GM12864 (cell line): Measurements from ENCODE around the gene SORCS2.

ENCODE experiments used
- DNase-seq: peaks from one replicate; pipeline ENCODE4 v3.0.0-alpha.2; 2011; ENCODE audit warnings: low read depth
- H3K4me3 ChIP-seq: 2 replicates; pipeline ENCODE4 v1.5.1; 2011; ENCODE audit warnings: mild to moderate bottlenecking, low read depth, low read length, control low read depth
- CTCF ChIP-seq: IDR thresholded peaks from 2 replicates; pipeline ENCODE4 v1.5.1; 2011; ENCODE audit warnings: low read depth, mild to moderate bottlenecking, moderate library complexity, low read length, control low read depth, inconsistent platforms; ENCODE audit errors: missing control alignments

The SORCS2 gene

GRCh38 chr4:7741946-7742806 lies 549.8 kb downstream of the SORCS2 start:
- no peak for TF ChIP-seq CTCF
- H3K4me3 ChIP-seq: no peak overlapping the region
- no peak for DNase-seq

GRCh38 chr4:7742807-7743280 lies 550.5 kb downstream of the SORCS2 start:
- no peak for TF ChIP-seq CTCF
- no peak overlapping the region for H3K4me3 ChIP-seq
- no peak for DNase-seq

GRCh38 chr4:7744142-7744804 lies 551.9 kb downstream of the SORCS2 start:
- no peak overlapping the region for H3K4me3 ChIP-seq
- TF ChIP-seq CTCF: no peak
- DNase-seq: no peak

- no peak for TF ChIP-seq CTCF
- no peak for DNase-seq
These were observed 553.1 kb downstream of the SORCS2 start for GRCh38 chr4:7745301-7745885.

GRCh38 chr4:7746351-7747061 lies 554.2 kb downstream of the SORCS2 start:
- no peak for DNase-seq
- no peak overlapping the region for H3K4me3 ChIP-seq
- TF ChIP-seq CTCF: no peak

More at GRCh38 chr4:7745301-7745885, 553.1 kb downstream of the SORCS2 start:
- no peak overlapping the region for H3K4me3 ChIP-seq

GRCh38 chr4:7747062-7747385 lies 554.7 kb downstream of the SORCS2 start:
- no peak overlapping the region for H3K4me3 ChIP-seq
- no peak for DNase-seq
- no peak for TF ChIP-seq CTCF
